NCI-H69 (cell line): ENCODE measurements around the gene ARFGAP1.
"Not testable (repeated sequence)": the region's sequence is repeated elsewhere in the genome, so short reads cannot be mapped to it uniquely, and the experiment has no call there.

Experiments
- DNase-seq: peaks from one replicate; lab custom pipeline; 2025; lab: John Stamatoyannopoulos, UW

The ARFGAP1 gene

DNA sequence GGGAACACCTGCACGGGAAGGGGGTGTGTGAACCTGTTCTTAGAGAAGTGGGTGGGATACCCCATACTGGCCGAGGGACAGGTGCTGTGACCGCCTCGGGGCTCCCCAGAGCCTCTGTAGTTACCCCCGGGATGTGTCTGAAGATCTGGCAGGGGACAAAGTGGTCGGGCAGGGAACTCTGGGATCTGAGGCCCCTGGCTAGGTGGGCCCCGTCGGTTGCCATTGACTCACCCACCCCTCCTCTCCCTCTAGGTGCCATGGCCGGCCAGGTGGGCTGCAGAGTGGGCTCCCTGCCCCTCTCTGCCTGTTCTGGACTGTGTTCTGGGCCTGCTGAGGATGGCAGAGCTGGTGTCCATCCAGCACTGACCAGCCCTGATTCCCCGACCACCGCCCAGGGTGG lies 32.6 kb upstream of the ARFGAP1 start:
- no peak for DNase-seq

DNA sequence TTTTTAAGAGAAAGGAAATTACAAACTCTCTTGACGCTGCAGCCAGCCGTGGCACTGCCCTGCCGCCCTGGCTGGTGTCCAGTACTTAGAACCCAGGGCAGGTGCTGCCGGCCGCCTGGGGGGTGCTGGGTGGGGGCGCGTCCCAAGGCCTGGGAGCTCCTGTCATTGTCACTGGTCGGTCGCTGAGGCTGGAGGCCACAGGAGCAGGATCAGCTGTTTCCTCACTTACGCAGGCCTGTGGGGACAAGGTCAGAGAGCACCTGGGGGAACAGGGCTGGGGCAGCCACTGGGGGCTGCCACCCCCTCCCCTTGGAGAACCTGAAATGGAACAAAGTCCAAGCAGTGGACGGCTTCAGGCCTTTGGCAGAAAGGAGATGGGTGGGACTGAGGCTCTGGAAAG lies 31.3 kb upstream of the ARFGAP1 start:
- peak; percentile 6 for DNase-seq

DNA sequence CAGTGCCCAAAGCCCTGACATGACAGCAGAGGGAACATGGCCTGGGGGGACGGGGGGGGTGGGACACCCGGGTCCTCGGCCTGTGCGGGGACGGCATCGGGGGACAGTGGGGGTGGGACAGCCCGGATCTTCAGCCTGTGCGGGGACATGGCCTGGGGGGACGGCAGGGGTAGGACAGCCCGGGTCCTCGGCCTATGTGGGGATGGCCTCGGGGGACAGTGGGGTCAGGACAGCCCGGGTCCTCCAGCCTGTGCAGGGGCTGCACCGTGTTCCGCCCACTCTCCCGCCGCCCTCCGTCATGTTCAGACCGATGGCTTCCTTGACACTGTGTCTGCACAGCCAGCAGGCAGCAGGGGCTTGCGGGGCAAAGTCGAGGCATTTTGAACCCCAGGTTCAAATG lies 29.9 kb upstream of the ARFGAP1 start:
- DNase-seq = no peak

DNA sequence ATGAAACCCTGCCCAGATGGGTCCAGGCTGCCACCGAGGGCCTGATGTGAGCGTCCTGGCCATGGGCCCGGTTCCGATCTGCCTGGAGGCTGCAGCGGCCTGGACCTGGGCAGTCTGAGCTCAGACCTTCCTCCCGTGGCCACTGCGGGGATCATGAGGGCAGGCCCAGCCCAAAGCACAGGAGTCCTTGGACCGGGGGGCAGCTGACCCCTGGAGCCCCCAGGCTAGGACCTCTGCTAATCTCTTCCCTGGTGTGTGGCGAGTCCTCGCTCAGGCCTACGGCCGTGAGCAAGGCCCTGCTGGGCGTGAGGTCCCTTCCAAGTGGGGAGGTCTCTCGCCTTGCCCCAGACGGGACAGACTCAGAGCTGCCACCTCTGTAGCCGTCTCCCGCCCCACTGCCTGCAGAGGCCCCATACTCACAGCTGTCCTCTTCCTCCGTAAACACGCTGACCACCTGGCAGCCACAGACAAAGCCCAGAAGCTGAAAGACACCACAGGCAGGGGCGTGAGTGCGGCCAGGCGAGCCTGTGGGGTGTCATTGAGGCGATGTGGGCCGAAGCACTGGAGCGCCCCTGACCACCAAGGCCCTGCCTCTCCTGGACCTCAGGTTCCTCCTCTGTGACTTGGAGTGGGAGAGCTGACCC lies 28.9 kb upstream of the ARFGAP1 start:
- no peak for DNase-seq

DNA sequence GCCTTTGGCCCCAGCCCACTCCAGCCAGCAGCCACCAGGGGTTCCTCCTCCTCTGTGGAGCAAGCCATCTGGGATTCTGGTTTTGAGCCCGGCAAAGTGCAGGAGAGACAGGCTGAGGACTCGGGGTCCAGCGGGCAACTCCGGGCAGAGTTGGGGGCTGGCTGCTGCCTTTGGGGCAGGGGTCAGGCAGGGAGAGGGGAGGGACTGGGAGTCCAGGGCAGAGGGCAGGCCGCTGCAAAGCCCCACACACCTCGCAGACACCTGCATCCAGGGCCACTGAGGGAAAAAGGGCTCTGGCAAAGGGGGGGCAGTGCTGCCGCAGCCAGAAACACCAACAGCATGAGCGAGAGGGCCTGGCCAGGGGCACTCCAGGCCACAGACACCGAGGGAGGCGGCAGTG lies 28.1 kb upstream of the ARFGAP1 start:
- no peak for DNase-seq

DNA sequence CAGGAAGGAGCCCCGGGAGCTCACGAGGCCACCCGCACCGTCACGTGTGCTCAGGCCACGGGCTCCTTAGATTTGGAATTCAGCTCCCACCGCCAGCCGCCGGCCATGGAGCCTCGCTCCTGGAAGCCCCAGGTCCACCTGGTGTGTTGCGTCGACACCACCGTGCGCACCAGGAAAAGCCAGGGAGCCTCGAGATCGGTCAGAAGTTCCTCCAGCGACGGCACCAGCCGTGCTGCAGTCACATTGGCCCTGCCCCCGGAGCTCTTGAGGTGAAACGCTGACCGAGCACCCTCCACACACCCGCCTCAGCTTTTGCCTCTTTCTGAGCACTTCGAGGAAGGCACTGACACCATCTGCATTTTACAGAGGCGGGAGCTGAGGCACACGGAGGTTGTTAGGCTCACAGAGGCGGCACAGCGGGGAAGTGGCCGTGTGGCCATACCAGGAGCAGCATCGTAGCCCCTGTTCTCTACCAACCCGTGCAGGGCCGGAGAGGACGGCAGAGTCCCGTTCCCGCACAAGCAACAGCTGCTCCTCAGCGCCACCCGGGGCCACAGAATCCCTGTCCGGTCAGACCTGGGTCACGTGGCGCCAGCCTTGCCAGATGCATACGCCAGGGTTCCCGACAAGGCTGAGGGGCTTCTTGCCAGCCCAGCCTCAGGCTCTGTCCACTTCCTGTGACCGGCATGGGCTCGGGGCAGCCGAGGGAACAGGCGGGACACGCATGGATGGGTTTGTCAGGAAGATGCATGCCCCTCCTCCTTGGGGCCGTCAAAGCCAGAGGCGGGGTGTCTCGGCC lies 25.9 kb upstream of the ARFGAP1 start:
- no peak for DNase-seq

DNA sequence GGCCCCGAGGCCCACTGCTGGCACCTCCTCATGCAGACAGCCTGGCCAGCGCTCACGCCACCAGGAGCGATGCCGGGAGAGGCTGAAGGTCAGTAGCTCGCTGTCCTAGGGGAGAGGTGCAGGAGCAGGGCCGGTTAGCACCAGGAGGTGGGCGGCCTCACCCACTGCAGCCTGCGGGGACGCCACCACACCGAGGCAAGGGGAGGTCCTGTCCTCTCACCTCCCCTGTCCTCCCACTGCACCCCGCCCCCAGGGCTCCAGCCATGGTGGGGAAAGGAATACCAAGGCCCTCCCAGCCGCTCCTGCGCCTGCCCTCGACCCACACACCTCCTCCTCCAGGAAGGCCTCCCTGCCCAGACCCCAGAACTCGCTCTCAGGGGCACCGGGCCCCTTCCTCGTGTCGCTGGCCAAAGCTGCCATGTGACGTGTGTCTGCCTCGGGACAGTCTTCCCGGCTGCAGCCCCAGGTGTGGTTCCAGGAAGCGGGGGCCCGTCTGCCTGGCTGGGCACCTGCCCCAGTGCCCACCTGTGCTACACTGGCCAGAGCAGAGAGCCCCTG lies 24.9 kb upstream of the ARFGAP1 start:
- DNase-seq = no peak

DNA sequence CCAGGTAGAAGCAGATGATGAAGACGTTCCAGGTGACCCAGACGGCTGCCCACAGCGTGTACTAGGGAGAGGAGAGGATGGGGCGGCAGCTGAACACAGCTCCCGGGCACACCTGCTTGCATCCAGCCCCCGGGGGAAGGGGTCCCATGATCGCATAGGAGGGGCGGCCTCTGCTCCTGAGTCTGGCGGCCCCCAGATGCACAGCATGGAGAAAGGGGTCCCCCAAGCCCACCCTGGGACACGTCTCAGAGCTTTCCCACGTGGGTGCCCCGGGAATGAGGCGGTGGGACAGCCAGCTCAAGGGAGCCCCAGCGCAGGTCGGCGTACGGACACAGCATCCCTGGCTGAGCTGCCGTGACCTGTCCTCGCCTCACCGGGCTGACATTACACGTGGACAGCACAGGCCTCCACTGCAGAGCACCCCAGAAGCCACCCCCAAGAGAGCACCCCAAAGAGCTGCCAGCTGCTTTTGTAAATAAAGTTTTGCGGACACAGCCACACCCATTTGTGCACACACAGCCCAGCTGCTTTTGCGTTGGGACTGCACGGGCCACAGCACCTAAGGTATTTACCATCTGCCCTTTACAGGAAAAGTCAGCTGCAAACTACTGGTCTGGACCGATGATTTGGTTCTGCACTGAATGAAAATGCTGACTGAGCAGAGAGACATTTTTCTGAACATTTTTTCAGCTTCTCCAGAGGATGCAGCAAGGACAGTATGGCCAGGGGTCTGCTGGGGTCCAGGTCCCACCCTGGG lies 23.6 kb upstream of the ARFGAP1 start:
- DNase-seq = no peak

DNA sequence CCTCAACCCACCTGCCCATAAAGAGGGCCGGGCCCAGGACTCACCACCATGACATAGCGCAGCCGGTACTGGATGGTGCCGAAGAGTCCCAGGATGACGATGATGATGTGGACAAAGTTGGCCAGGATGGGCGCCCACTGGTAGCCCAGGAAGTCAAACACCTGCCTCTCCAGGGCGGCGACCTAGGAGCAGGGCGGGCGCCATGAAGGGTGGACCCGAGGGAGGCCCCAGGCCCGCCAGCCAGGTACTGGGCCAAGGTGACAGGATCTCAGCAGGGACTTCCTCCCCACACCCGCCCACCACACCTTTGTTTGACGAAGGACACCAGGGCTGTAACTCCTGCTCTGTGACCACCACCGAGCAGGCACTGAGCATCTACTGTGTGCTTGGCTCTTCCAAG lies 22.7 kb upstream of the ARFGAP1 start:
- no peak for DNase-seq

DNA sequence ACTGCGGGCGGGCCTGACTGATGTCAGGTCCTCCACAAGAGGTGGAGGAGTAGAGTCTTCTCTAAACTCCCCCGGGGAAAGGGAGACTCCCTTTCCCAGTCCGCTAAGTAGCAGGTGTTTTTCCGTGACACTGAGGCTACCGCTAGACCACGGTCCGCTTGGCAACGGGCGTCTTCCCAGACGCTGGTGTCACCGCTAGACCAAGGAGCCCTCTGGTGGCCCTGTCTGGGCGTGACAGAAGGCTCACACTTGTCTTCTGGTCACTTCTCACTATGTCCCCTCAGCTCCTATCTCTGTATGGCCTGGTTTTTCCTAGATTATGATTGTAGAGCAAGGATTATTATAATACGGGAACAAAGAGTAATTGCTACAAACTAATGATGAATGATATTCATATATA lies 21.3 kb upstream of the ARFGAP1 start:
- not testable (repeated sequence) for DNase-seq

DNA sequence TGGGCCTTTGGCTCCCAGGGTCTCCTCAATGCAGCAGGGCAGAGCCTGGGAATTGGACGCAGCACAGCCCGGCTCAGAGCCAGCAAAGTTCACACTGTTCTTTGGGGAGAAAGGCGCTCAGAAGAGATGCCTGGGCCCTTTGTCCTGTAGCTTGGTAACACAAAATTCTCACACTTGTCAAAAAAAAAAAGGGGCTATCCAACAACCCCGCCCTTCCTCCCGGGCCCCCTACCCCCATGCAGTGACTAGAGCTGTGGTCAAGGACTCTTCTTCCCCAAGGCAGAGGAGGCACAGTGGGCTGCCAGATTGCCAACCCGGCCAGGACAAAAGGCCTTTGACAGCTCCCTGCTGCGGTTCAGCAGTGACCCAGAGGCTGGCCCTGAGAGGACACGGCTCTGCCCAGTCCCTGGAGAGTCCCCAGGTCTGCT lies 20.3 kb upstream of the ARFGAP1 start:
- no peak for DNase-seq

DNA sequence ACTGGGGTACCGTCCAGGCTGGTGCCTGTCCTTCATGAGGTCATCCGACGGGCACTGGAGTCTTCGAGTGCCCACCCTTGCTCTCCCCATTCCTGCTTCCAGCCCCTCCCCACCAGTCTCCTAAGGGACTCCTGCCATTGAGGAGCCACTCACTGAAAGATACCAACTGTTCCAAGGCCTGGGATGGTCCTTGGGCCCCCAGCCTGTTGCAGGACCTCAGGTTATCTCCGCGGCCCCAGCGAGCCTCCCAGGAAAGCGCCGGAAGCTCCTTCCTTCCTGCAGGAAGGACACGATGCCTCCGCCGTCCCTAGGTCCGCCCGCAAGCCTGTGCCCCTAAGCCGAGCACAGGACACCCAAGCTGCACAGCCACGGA lies 19.6 kb upstream of the ARFGAP1 start:
- DNase-seq = no peak

DNA sequence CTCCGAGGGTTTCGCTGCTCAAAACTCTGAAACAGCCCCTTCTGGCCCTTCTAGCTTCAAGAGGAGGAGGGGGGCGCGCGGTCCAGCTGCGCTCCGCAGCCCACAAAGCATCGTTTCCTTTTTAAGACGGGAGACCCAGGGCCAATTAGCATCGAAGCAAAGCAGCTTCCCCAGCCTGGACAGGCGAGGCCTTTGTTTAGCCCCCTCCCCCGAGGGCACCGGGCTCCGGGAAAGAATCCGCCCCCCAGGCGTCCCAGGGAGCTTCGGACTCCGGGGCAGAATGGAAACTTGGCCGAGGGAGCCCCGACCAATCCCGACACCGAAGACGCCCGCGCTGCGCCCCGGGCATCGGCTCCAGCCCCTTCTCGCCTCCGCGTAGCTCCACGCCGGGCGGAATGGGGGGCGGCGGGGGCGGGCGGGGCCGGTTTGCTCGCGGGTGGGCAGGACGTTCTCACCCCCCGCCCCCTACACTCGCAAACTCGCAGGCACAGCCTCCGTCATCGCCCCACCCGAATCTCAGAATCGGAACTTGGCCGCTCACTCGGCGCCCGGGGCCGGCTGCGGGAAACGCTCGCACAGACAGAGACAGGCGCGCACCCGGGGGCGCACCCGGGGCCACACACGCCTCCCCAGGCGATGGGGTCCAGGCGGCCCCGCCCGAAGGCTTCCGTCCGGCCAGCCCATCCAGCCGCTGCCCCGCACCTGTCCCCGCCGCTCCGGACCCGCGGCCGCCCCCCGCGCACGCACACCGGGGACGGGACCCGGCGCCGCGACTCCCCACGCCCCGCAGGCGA lies 19.0 kb upstream of the ARFGAP1 start:
- peak; percentile 29 for DNase-seq

DNA sequence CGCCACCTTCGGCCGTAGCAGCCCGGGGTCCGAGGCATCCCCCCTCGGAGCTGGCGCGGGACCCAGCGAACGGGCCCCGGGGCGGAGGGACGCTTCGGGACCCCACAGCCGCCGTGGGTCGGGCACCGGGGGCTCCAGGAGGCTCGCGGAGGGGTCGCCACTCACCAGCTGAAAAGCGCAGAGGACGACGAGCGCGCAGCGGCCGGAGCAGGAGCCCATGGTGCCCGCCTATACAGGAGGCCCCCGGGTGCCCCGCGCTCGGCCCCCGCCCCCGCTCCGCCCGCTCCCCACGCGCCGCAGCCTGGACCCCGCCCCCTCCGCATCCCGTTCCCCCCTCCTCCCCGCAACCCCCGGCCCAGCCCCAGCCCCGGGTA lies 18.4 kb upstream of the ARFGAP1 start, which contains the start of gene NKAIN4:
Gene NKAIN4, minus strand, starts transcription at position 232 of the 374 bp plus-strand sequence. Its CDS starts 13 bp downstream, at position 219.
- no peak for DNase-seq

DNA sequence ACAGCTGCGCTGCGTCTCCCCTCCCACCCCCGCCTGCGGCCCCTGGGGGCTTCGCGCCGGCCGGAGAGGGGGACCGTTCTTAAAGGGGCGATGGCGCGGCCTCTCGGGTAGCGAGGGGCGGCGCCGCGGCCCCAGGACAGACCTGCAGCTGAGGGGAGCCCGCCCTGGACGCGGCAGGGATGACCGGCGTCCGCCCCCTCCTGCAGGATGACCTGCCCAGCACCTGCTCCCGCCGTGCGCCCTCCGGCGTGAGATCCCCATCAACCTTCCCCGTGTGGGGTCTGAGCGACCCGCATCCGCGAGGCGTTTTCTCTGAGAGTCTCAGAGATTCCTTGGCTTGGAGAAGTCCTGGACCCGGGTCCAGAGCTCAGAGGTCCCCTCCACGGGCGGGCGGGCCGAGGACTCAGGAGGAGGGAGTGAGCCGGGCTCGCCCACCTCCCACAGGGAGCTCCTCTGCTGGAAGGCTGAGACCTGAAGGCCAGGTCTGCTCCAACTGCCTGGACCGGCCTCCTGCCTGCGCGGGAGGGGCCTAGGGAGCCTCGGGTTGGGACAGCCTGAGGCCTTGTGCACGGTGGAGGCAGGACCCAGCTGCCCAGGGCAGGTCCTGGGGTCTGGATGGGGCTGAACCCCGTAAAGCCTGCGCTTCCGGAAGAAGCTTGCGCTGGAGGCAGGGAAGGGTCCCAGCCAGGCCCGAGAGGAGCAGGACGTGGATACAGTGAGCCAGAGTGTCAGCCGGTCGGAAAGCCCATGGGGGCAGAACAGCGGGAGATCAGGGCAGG lies 17.8 kb upstream of the ARFGAP1 start:
- no peak for DNase-seq

DNA sequence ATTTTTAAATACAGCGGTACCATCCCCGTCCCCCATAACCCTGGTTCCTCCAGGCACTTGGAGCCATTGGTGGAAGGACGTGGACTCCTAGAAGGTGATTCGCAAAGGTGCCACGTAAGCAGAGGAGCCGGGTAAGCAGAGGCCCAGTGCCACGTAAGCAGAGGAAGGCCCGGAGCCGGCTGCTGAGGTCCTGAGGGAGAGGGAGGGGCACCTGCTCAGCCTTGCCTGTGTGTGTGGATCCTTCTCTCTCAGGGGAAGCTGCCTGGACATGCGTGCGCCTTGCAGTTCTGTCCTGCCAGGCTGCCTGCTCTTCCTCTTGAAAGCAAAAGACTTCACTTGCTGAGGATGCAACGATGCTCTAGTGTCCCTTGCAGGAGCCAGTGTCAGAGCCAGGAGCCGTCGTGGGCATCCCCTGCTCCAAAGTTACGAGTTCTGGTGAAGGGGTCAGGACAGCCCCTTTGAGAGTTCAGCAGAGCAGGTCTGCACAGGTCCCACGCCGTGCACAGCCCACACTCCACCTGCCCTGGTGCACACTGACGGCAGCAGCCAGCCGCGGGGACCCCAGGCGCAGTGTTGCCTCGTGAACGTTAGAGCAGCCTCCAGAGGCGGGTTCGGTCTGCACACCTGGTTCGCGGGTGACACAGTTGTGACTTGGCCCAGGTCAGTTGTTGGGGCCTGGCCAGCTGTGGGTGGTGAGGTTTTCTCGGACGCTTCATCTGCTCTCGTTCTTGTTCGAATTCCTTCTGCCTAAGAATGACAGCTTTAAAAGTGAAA lies 16.5 kb upstream of the ARFGAP1 start:
- no peak for DNase-seq

DNA sequence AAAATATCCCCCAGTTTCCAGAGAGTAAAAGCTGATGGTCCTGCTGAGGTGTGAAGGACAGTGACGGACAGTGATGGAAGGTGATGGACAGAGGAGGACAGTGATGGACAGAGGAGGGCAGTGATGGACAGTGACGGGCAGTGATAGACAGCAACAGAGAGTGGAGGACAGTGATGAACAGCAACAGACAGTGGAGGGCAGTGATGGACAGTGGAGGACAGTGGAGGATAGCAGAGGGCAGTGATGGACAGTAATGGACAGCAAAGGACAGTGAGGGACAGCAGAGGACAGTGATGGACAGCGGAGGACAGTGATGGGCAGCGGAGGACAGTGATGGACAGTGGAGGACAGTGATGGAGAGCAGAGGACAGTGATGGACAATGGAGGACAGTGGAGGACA lies 15.7 kb upstream of the ARFGAP1 start:
- no peak for DNase-seq

DNA sequence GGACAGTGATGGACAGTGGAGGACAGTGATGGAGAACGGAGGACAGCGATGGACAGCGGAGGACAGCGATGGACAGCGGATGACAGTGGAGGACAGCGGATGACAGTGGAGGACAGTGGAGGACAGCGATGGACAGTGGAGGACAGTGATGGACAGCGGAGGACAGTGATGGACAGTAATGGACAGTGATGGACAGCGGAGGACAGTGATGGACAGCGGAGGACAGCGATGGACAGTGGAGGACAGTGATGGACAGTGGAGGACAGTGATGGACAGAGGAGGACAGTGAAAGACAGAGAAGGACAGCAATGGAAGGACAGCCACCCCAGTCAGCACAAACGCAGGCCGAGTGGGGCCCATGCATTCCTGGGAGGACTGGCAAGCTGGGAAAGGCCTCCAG lies 15.0 kb upstream of the ARFGAP1 start:
- DNase-seq = no peak

DNA sequence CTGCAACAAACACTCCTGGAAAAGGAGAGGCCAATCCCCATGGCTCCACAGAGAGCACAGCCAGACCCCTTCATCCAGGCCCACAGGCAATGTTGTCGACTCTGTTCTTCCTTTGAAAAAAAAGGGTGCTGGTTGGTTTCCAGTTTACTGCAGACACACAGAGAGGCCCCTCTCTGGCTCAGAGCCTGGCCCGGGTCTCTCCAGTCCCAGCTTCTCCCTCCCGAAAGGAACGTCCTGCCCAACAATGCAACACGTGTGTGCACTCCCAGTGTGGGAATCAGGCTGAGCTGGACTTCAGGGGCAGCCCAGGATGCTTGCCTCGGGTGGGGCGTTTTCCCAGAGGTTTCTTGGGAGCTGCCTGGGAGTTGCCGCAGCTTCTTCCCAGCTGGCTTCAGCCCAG lies 13.8 kb upstream of the ARFGAP1 start:
- DNase-seq = no peak

DNA sequence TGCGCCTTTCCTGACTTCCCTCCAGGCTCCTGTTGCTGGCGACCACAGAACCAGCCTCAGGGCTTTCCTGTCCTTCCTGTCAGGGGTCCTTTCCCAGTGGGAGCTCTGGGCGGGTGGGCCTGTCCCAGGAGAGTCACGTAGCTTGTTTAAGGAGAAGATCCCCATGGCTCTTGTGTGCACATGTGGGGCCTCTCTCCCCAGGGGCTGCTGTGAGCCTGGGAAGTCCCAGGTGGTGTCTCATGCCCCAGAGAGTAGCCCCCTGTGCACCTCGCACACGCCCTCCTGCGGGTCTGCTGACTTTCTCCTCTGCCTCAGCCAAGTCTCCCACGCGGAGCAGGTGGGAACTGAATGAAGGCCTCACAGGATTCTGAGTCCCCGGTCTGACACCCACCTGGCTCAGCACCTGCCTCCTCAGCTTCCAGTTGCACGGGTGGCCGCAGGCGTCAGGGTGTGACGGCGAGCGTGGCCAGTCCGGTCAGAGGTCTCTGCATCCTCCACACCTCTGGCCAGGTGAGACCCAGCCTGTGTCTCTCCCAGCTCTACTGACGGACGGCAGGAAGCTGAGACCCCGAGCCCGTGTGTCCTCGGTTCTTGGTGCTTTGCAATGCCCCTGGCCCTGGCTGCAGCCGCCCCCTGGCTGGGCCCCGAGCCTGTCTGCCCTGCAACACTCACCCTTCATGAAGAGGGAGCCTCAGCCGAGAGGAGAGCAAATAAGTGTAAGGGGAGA lies 12.7 kb upstream of the ARFGAP1 start:
- no peak for DNase-seq
